ENCODE results near the gene BBIP1.

BBIP1 gene, protein sequence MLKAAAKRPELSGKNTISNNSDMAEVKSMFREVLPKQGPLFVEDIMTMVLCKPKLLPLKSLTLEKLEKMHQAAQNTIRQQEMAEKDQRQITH

DNA sequence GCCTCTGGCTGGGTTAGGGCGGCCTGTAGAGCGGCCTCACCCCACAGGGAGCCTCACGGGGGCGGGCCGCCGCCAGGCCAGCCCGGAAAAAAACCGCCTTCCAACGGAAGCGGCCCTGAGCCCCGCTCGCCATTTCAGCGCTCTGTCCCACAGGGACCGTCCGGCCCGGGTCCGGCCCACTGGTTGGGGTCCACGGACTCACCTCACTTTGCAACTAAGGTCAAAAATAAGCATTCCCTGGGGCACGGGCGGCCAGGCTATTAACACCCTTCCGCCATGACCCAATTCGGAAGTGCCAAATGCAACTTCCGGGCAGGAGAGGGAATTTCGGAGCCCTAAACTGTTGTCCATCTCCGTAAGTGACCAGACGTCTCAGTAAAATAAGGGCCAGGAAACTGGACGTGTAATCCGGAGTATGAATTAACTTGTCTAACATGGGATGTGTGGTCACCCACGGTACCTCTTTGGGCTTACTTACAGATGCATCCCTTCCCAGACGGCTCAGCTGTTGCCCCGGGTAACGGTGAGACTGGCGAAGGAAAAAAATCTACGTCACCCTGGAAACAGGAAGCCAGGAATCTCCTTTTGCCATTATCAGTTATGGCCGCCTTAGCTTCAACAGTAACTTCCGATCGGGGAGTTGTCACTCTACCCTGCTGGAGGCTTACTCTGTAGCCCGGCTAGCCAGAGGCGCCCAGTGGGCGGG, at the start of gene BBIP1:
Gene BBIP1, minus strand, starts transcription at position 538 of the 706 bp plus-strand sequence. CDS start 1,023 bp downstream, outside the sequence.
- TF ChIP-seq YY1 (IDR thresholded peaks at IDR 0.05; ENCODE audit: insufficient read depth, insufficient read length) = peak; percentile 88
- no peak for TF ChIP-seq ZNF274 (IDR thresholded peaks at IDR 0.05; ENCODE audit: low read depth, low read length)
- TF ChIP-seq SUZ12 (IDR thresholded peaks at IDR 0.05; ENCODE audit: extremely low read depth, insufficient read depth, insufficient read length) = no peak
- H3K4me1 ChIP-seq (ENCODE audit: insufficient read depth, insufficient read length) = peaks cover 3% of the 10 kb centered on the region

DNA sequence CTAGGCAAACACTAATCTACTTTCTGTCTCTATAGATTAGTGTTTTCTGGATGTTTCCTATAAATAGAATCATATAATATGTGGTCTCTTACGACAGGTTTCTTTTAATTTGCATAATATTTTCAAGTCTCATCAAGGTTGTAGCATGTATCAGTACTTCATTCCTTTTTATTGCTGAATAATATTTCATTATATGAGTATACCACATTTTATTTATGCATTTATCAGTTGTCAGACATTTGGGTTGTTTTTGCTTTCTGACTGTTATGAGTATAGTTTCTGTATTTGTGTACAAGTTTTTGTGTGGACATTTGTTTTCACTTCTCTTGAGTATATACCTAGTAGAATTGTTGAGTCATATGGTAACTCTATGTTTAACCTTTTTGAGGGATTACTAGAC, 48.7 kb upstream of the BBIP1 start:
- H3K4me3 ChIP-seq (ENCODE audit: insufficient read length, low read depth) = no peak overlapping the region
- DNase-seq (ENCODE audit: low read depth, low spot score) = no peak
- TF ChIP-seq SUZ12 (IDR thresholded peaks at IDR 0.05; ENCODE audit: extremely low read depth, insufficient read depth, insufficient read length) (no peak), YY1 (IDR thresholded peaks at IDR 0.05; ENCODE audit: insufficient read depth, insufficient read length) (no peak), ZNF274 (IDR thresholded peaks at IDR 0.05; ENCODE audit: low read depth, low read length) (no peak)
- no peak overlapping the region for H3K9ac ChIP-seq (ENCODE audit: insufficient read length, low read depth)
- peaks cover 2% of the 10 kb centered on the region for H3K36me3 ChIP-seq (ENCODE audit: insufficient read depth, insufficient read length, low read length)
- no peaks in the 10 kb centered on the region for H3K27me3 ChIP-seq (ENCODE audit: insufficient read depth, insufficient read length)
- H3K4me1 ChIP-seq (ENCODE audit: insufficient read depth, insufficient read length) = no peaks in the 10 kb centered on the region
- H3K9me3 ChIP-seq (ENCODE audit: insufficient read depth, low read length) = no peaks in the 10 kb centered on the region

More for the DNA sequence above, at the start of gene BBIP1:
- DNase-seq (ENCODE audit: low read depth, low spot score) = peak; percentile 96
- Histone ChIP-seq H3K9me3 (ENCODE audit: insufficient read depth, low read length) (no peaks in the 10 kb centered on the region), H3K4me3 (ENCODE audit: insufficient read length, low read depth) (peak within 1 kb of the TSS; percentile 81), H3K9ac (ENCODE audit: insufficient read length, low read depth) (peak within 1 kb of the TSS; percentile 85), H3K27me3 (ENCODE audit: insufficient read depth, insufficient read length) (no peaks in the 10 kb centered on the region), H3K36me3 (ENCODE audit: insufficient read depth, insufficient read length, low read length) (peaks cover 6% of the 10 kb centered on the region)

DNA sequence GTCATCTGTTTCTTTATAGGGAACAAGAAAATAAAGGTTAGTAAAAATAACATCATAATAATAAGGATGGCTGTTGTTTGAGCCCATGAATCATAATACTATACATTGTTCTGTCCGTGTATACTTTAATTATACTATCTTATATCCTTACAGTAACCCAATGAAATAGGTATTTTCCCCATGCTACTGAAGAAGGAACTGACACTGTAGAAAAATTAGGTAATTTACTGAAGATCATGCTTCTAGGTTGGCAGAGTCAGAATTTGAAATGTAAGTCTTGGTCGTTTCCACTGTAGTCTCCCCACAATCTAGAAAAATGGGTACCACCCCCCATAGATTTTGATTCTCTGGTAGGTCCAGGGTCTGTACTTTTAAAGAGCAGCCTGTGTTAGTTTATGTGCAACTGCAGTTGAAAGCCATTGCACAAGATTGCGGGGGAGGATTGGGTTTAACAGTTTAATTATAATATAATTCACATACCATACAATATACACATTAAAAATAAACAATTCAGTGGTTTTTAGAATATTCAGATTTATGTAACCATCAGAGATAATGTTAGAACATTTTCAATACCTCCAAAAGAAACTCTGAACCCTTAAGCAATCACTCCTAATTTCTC, 48.1 kb upstream of the BBIP1 start:
- H3K9ac ChIP-seq (ENCODE audit: insufficient read length, low read depth) = no peak overlapping the region
- peaks cover 2% of the 10 kb centered on the region for H3K36me3 ChIP-seq (ENCODE audit: insufficient read depth, insufficient read length, low read length)
- H3K4me1 ChIP-seq (ENCODE audit: insufficient read depth, insufficient read length) = no peaks in the 10 kb centered on the region
- H3K4me3 ChIP-seq (ENCODE audit: insufficient read length, low read depth) = no peak overlapping the region
- no peaks in the 10 kb centered on the region for H3K27me3 ChIP-seq (ENCODE audit: insufficient read depth, insufficient read length)
- DNase-seq (ENCODE audit: low read depth, low spot score) = no peak
- TF ChIP-seq ZNF274 (IDR thresholded peaks at IDR 0.05; ENCODE audit: low read depth, low read length) (no peak), SUZ12 (IDR thresholded peaks at IDR 0.05; ENCODE audit: extremely low read depth, insufficient read depth, insufficient read length) (no peak), YY1 (IDR thresholded peaks at IDR 0.05; ENCODE audit: insufficient read depth, insufficient read length) (no peak)
- no peaks in the 10 kb centered on the region for H3K9me3 ChIP-seq (ENCODE audit: insufficient read depth, low read length)

DNA sequence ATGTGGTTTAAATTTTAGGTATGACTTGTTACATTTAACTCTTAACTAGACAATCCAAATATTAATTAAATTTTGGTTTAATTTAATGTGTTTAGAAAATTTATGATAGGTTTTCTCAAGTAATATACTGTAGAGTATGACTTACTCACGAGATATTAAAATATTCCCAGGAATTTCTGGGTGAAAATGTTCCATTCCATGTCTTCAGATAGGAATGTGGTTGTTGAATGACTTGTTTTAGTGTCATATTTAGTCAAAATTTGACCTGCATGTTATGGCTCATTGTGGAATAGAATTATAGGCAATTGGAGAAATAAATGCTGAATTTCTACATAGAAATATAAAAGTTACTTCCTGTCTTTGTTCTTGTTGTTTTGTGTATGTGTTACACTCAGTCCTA, 47.2 kb upstream of the BBIP1 start:
- Histone ChIP-seq H3K4me3 (ENCODE audit: insufficient read length, low read depth) (no peak overlapping the region), H3K4me1 (ENCODE audit: insufficient read depth, insufficient read length) (no peaks in the 10 kb centered on the region), H3K36me3 (ENCODE audit: insufficient read depth, insufficient read length, low read length) (peaks cover 2% of the 10 kb centered on the region), H3K27me3 (ENCODE audit: insufficient read depth, insufficient read length) (no peaks in the 10 kb centered on the region), H3K9me3 (ENCODE audit: insufficient read depth, low read length) (no peaks in the 10 kb centered on the region), H3K9ac (ENCODE audit: insufficient read length, low read depth) (no peak overlapping the region)
- no peak for TF ChIP-seq YY1 (IDR thresholded peaks at IDR 0.05; ENCODE audit: insufficient read depth, insufficient read length)
- no peak for TF ChIP-seq SUZ12 (IDR thresholded peaks at IDR 0.05; ENCODE audit: extremely low read depth, insufficient read depth, insufficient read length)
- no peak for TF ChIP-seq ZNF274 (IDR thresholded peaks at IDR 0.05; ENCODE audit: low read depth, low read length)
- DNase-seq (ENCODE audit: low read depth, low spot score) = no peak

DNA sequence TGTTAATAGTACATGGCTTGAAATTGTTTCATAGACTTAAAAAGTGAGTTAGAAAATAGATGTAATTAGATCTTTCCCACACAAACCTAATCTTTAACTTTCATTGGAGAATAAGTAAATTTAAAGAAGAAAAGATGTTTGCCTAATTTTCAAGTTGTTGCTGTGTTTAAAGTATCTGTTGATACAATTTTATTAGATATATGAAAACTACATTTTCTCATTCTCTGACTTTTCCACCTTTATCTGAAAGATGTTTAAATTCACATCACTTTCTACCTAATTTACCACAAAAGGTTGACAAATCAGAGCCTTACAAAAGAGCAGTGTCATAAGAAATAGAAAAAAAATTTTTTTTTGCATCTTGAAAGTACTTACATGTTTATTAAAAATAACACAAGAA, 46.2 kb upstream of the BBIP1 start:
- H3K9me3 ChIP-seq (ENCODE audit: insufficient read depth, low read length) = no peaks in the 10 kb centered on the region
- peaks cover 2% of the 10 kb centered on the region for H3K36me3 ChIP-seq (ENCODE audit: insufficient read depth, insufficient read length, low read length)
- DNase-seq (ENCODE audit: low read depth, low spot score) = no peak
- TF ChIP-seq SUZ12 (IDR thresholded peaks at IDR 0.05; ENCODE audit: extremely low read depth, insufficient read depth, insufficient read length) = no peak
- no peaks in the 10 kb centered on the region for H3K27me3 ChIP-seq (ENCODE audit: insufficient read depth, insufficient read length)
- H3K4me3 ChIP-seq (ENCODE audit: insufficient read length, low read depth) = no peak overlapping the region
- no peak overlapping the region for H3K9ac ChIP-seq (ENCODE audit: insufficient read length, low read depth)
- no peaks in the 10 kb centered on the region for H3K4me1 ChIP-seq (ENCODE audit: insufficient read depth, insufficient read length)

DNA sequence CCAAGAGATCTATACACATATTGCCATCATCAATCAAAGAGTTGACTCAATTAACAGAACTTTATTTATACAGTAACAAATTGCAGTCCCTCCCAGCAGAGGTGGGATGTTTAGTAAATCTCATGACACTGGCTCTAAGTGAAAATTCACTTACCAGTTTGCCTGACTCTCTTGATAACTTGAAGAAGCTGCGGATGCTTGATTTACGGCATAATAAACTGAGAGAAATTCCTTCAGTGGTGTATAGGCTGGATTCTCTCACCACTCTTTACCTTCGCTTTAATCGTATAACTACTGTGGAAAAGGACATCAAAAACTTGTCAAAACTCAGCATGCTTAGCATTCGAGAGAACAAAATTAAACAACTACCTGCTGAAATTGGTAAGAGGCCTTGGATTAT, 45.7 kb upstream of the BBIP1 start:
- Histone ChIP-seq H3K27me3 (ENCODE audit: insufficient read depth, insufficient read length) (no peaks in the 10 kb centered on the region), H3K4me1 (ENCODE audit: insufficient read depth, insufficient read length) (no peaks in the 10 kb centered on the region), H3K4me3 (ENCODE audit: insufficient read length, low read depth) (no peak overlapping the region), H3K9me3 (ENCODE audit: insufficient read depth, low read length) (no peaks in the 10 kb centered on the region), H3K36me3 (ENCODE audit: insufficient read depth, insufficient read length, low read length) (peaks cover 2% of the 10 kb centered on the region), H3K9ac (ENCODE audit: insufficient read length, low read depth) (no peak overlapping the region)
- no peak for DNase-seq (ENCODE audit: low read depth, low spot score)
- TF ChIP-seq YY1 (IDR thresholded peaks at IDR 0.05; ENCODE audit: insufficient read depth, insufficient read length) (no peak), ZNF274 (IDR thresholded peaks at IDR 0.05; ENCODE audit: low read depth, low read length) (no peak), SUZ12 (IDR thresholded peaks at IDR 0.05; ENCODE audit: extremely low read depth, insufficient read depth, insufficient read length) (no peak)

DNA sequence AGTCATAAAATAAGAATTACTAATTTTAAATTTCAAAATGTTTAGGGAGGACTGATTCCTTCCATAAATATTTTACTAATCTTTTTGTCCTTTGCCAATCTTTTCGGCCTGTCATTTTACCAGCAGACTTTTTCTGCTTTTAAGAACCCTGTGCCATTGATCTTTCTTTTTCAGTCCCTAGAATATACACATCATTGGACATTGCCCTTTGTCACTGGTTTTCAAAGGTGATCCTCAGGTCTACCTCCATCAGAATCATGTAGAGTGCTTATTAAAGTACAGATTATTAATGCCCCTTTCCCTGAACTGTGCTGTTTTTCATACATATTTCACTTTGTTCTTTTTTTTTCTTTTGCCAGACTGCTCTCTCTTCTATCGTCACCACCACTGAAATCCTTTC, 44.2 kb upstream of the BBIP1 start:
- Histone ChIP-seq H3K36me3 (ENCODE audit: insufficient read depth, insufficient read length, low read length) (no peaks in the 10 kb centered on the region), H3K9me3 (ENCODE audit: insufficient read depth, low read length) (no peaks in the 10 kb centered on the region), H3K4me3 (ENCODE audit: insufficient read length, low read depth) (no peak overlapping the region), H3K27me3 (ENCODE audit: insufficient read depth, insufficient read length) (no peaks in the 10 kb centered on the region), H3K9ac (ENCODE audit: insufficient read length, low read depth) (no peak overlapping the region), H3K4me1 (ENCODE audit: insufficient read depth, insufficient read length) (no peaks in the 10 kb centered on the region)
- no peak for TF ChIP-seq YY1 (IDR thresholded peaks at IDR 0.05; ENCODE audit: insufficient read depth, insufficient read length)
- DNase-seq (ENCODE audit: low read depth, low spot score) = no peak

Data from NT2/D1 (cell line).